Neural cell (in vitro differentiated cells): ENCODE measurements around the gene CACNA1B. TPM values are rescaled to one million over a fixed set of nuclear protein-coding genes. Genes with fewer than 3 reads are reported as not detected.

Source experiments
- H2AFZ ChIP-seq: fragments of 200-600, 300-800 bp; sonication (generic), shearing (Covaris generic); 2 replicates; pipeline ENCODE4 v1.6.0; 2014; ENCODE audit warnings: low read depth, mild to moderate bottlenecking, antibody characterized with exemption, low read length, moderate library complexity
- H3F3A ChIP-seq: fragments of 200-600 bp; shearing (Covaris generic); 2 replicates; pipeline ENCODE4 v1.6.1; 2016; ENCODE audit warnings: mild to moderate bottlenecking, moderate library complexity, mixed read lengths, antibody characterized with exemption, low read length; ENCODE audit not compliant: insufficient read depth, poor library complexity, severe bottlenecking
- H3K27ac ChIP-seq: fragments of 200-600, 300-800 bp; sonication (generic), shearing (Covaris generic); 2 replicates; pipeline ENCODE4 v1.5.1; 2014; ENCODE audit warnings: mild to moderate bottlenecking, low read length, moderate library complexity
- H3K27me3 ChIP-seq: fragments of 300-800, 200-600 bp; sonication (generic), shearing (Covaris generic); 2 replicates; pipeline ENCODE4 v1.6.0; 2014; ENCODE audit warnings: mild to moderate bottlenecking, low read depth, low read length, moderate library complexity; ENCODE audit not compliant: insufficient read depth
- H3K36me3 ChIP-seq: fragments of 300-800, 200-600 bp; sonication (generic), shearing (Covaris generic); 2 replicates; pipeline ENCODE4 v1.5.1; 2014; ENCODE audit warnings: mild to moderate bottlenecking, antibody characterized with exemption, low read length, moderate library complexity; ENCODE audit not compliant: insufficient read depth
- H3K4me2 ChIP-seq: fragments of 300-800, 200-600 bp; sonication (generic), shearing (Covaris generic); 2 replicates; pipeline ENCODE4 v1.6.0; 2014; ENCODE audit warnings: mild to moderate bottlenecking, low read length
- H3K4me3 ChIP-seq: fragments of 300-800, 200-600 bp; sonication (generic), shearing (Covaris generic); 2 replicates; pipeline ENCODE4 v1.5.1; 2014; ENCODE audit warnings: mild to moderate bottlenecking, low read length, moderate library complexity
- H3K79me2 ChIP-seq: fragments of 200-600 bp; shearing (Covaris generic); replicated peaks from 2 replicates; pipeline ENCODE4 v1.6.0; 2014; ENCODE audit warnings: mild to moderate bottlenecking, low read length, moderate library complexity; ENCODE audit not compliant: insufficient read depth
- H3K9ac ChIP-seq: fragments of 300-800, 200-600 bp; sonication (generic), shearing (Covaris generic); 2 replicates; pipeline ENCODE4 v1.6.1; 2016; ENCODE audit warnings: mild to moderate bottlenecking, low read length, mixed read lengths
- H3K9me2 ChIP-seq: fragments of 200-600 bp; shearing (Covaris generic); 2 replicates; pipeline ENCODE4 v1.6.1; 2016; ENCODE audit warnings: mild to moderate bottlenecking, low read length, mixed read lengths; ENCODE audit not compliant: insufficient read depth
- H3K9me3 ChIP-seq: fragments of 200-600, 300-800 bp; sonication (generic), shearing (Covaris generic); 2 replicates; pipeline ENCODE4 v1.6.1; 2016; ENCODE audit warnings: mild to moderate bottlenecking, mixed run types, low read length, moderate library complexity, mixed read lengths
- H4K20me1 ChIP-seq: fragments of 200-600 bp; shearing (Covaris generic); 2 replicates; pipeline ENCODE4 v1.6.1; 2016; ENCODE audit warnings: mild to moderate bottlenecking, mixed run types; ENCODE audit not compliant: insufficient read depth
- EP300 ChIP-seq: fragments of 450-650 bp; conservative IDR thresholded peaks from 2 replicates; pipeline ENCODE4 v1.6.1; 2014; ENCODE audit warnings: antibody characterized with exemption, mild to moderate bottlenecking, moderate library complexity; ENCODE audit not compliant: poor library complexity, severe bottlenecking
- EZH2 ChIP-seq: fragments of 200-600, 300-800 bp; shearing (Covaris generic), sonication (generic); IDR thresholded peaks from 2 replicates; pipeline ENCODE4 v1.6.1; 2014; ENCODE audit warnings: antibody characterized with exemption, low read length, borderline replicate concordance, mild to moderate bottlenecking; ENCODE audit not compliant: insufficient read depth, poor library complexity, severe bottlenecking
- MXI1 ChIP-seq: fragments of 450-650 bp; conservative IDR thresholded peaks from 2 replicates; pipeline ENCODE4 v1.6.1; 2014; ENCODE audit warnings: antibody characterized with exemption, mild to moderate bottlenecking; ENCODE audit not compliant: poor library complexity, severe bottlenecking
- POLR2AphosphoS5 ChIP-seq: IDR thresholded peaks from 2 replicates; pipeline ENCODE4 v1.6.1; 2012
- RAD21 ChIP-seq: fragments of 450-650 bp; conservative IDR thresholded peaks from 2 replicates; pipeline ENCODE4 v1.6.1; 2014; ENCODE audit warnings: antibody characterized with exemption, mild to moderate bottlenecking, moderate library complexity
- SMC3 ChIP-seq: fragments of 450-650 bp; conservative IDR thresholded peaks from 2 replicates; pipeline ENCODE4 v1.6.1; 2014; ENCODE audit warnings: antibody characterized with exemption, mild to moderate bottlenecking, moderate library complexity; ENCODE audit not compliant: poor library complexity
- TAF1 ChIP-seq: IDR thresholded peaks from 2 replicates; pipeline ENCODE4 v1.6.1; 2012; ENCODE audit warnings: low read depth
- polyA plus RNA-seq: library from polyadenylated mRNA; depleted of rRNA; stranded (reverse); fragments of >200 nt; gene quantifications from 2 replicates; pipeline ENCODE4 v1.2.3, GENCODE V29; 2014
- TF ChIP-seq, protein P1 (sequence below): fragments of 450-650 bp; IDR thresholded peaks from 2 replicates; pipeline ENCODE4 v1.5.1; 2014; ENCODE audit warnings: antibody characterized with exemption, mild to moderate bottlenecking, moderate library complexity; ENCODE audit not compliant: poor library complexity, severe bottlenecking
- TF ChIP-seq, protein P2 (sequence below): IDR thresholded peaks from 2 replicates; pipeline ENCODE4 v1.6.1; 2012; ENCODE audit warnings: borderline replicate concordance

CACNA1B gene
- polyA plus RNA-seq, 1 donor from 2014 or later = 5.8 TPM

DNA sequence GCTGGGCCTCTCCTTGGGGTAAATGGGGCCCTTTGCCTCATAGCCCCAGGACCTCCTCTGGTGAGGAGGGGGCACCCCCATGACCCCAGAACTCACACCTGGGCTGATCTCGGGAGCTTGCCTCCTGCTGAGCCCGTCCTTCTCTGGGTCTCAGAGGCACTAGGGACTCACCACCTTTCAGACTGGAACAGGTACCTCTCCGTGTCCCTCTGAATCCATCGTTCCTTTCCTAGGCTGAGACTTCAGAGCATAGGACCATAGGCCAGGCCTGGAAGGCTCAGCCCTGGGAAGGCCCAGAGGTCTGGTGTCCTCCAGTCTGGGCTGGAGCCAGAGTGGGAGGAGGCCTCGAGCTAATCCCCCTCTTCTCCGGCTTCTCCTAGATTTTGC is 97.9 kb downstream of the CACNA1B start:
- H3K9me2 ChIP-seq = no peaks in the 10 kb centered on the region
- H3K36me3 ChIP-seq = no peaks in the 10 kb centered on the region
- no peak overlapping the region for H3K4me2 ChIP-seq
- no peak for TF ChIP-seq TAF1
- no peak for TF ChIP-seq EP300
- no peak for TF ChIP-seq POLR2AphosphoS5
- TF ChIP-seq RAD21 = no peak
- no peak for TF ChIP-seq EZH2
- TF ChIP-seq, protein P1, sequence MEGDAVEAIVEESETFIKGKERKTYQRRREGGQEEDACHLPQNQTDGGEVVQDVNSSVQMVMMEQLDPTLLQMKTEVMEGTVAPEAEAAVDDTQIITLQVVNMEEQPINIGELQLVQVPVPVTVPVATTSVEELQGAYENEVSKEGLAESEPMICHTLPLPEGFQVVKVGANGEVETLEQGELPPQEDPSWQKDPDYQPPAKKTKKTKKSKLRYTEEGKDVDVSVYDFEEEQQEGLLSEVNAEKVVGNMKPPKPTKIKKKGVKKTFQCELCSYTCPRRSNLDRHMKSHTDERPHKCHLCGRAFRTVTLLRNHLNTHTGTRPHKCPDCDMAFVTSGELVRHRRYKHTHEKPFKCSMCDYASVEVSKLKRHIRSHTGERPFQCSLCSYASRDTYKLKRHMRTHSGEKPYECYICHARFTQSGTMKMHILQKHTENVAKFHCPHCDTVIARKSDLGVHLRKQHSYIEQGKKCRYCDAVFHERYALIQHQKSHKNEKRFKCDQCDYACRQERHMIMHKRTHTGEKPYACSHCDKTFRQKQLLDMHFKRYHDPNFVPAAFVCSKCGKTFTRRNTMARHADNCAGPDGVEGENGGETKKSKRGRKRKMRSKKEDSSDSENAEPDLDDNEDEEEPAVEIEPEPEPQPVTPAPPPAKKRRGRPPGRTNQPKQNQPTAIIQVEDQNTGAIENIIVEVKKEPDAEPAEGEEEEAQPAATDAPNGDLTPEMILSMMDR = no peak
- no peak for TF ChIP-seq MXI1
- TF ChIP-seq, protein P2, sequence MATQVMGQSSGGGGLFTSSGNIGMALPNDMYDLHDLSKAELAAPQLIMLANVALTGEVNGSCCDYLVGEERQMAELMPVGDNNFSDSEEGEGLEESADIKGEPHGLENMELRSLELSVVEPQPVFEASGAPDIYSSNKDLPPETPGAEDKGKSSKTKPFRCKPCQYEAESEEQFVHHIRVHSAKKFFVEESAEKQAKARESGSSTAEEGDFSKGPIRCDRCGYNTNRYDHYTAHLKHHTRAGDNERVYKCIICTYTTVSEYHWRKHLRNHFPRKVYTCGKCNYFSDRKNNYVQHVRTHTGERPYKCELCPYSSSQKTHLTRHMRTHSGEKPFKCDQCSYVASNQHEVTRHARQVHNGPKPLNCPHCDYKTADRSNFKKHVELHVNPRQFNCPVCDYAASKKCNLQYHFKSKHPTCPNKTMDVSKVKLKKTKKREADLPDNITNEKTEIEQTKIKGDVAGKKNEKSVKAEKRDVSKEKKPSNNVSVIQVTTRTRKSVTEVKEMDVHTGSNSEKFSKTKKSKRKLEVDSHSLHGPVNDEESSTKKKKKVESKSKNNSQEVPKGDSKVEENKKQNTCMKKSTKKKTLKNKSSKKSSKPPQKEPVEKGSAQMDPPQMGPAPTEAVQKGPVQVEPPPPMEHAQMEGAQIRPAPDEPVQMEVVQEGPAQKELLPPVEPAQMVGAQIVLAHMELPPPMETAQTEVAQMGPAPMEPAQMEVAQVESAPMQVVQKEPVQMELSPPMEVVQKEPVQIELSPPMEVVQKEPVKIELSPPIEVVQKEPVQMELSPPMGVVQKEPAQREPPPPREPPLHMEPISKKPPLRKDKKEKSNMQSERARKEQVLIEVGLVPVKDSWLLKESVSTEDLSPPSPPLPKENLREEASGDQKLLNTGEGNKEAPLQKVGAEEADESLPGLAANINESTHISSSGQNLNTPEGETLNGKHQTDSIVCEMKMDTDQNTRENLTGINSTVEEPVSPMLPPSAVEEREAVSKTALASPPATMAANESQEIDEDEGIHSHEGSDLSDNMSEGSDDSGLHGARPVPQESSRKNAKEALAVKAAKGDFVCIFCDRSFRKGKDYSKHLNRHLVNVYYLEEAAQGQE = no peak
- no peak for TF ChIP-seq SMC3
- H3K27me3 ChIP-seq = no peaks in the 10 kb centered on the region
- no peak overlapping the region for H3K9ac ChIP-seq
- H3K9me3 ChIP-seq = no peaks in the 10 kb centered on the region
- no peak overlapping the region for H2AFZ ChIP-seq
- no peak overlapping the region for H3K4me3 ChIP-seq
- H3K79me2 ChIP-seq = no peaks in the 10 kb centered on the region
- H4K20me1 ChIP-seq = no peaks in the 10 kb centered on the region
- H3K27ac ChIP-seq = no peak overlapping the region
- H3F3A ChIP-seq = no peaks in the 10 kb centered on the region

DNA sequence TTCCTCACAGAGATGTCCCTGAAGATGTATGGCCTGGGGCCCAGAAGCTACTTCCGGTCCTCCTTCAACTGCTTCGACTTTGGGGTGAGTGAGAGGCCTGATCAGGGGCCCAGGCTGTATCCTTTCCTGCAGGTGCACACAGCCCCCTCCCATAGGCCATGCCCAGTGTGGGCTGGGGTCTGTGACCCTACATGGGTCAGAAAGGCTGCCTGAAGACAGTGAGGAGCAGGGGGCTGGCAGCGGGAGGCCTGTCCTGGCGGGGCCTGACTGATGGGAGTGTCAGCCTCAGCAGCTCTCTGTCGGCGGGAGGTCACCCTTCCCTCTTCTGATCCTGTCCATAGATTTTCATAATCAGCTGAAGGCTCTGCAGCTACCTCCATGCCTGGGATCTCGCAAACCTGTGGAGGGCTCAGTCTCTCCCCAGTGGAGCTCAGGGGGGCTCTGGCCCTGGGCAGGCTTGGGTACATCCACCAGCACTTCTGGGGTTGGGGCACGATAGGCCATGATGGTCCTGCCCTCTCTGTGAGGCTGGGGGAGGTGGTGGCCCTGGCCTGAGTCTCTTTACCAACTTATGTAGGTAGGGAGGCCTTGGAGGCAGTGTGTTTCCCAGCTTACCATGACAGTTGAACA is 98.5 kb downstream of the CACNA1B start:
- H3K79me2 ChIP-seq = no peaks in the 10 kb centered on the region
- H3K9ac ChIP-seq = no peak overlapping the region
- H3K4me3 ChIP-seq = no peak overlapping the region
- H3K9me2 ChIP-seq = no peaks in the 10 kb centered on the region
- no peaks in the 10 kb centered on the region for H3F3A ChIP-seq
- H3K4me2 ChIP-seq = no peak overlapping the region
- H4K20me1 ChIP-seq = no peaks in the 10 kb centered on the region
- no peak overlapping the region for H2AFZ ChIP-seq
- H3K27ac ChIP-seq = no peak overlapping the region
- H3K36me3 ChIP-seq = no peaks in the 10 kb centered on the region
- no peaks in the 10 kb centered on the region for H3K27me3 ChIP-seq
- TF ChIP-seq RAD21 = no peak
- no peak for TF ChIP-seq MXI1
- no peak for TF ChIP-seq EP300
- TF ChIP-seq POLR2AphosphoS5 = no peak
- TF ChIP-seq, protein P2 = no peak
- TF ChIP-seq SMC3 = no peak
- TF ChIP-seq, protein P1 = no peak
- TF ChIP-seq EZH2 = no peak
- no peak for TF ChIP-seq TAF1
- H3K9me3 ChIP-seq = no peaks in the 10 kb centered on the region
